Measurements from ENCODE around the gene ICAM3.
A peak's percentile ranks its signal among the peaks of the same experiment; 100 is the strongest.
"Not testable (repeated sequence)": the region's sequence is repeated elsewhere in the genome, so short reads cannot be mapped to it uniquely, and the experiment has no call there.

Gene ICAM3, protein sequence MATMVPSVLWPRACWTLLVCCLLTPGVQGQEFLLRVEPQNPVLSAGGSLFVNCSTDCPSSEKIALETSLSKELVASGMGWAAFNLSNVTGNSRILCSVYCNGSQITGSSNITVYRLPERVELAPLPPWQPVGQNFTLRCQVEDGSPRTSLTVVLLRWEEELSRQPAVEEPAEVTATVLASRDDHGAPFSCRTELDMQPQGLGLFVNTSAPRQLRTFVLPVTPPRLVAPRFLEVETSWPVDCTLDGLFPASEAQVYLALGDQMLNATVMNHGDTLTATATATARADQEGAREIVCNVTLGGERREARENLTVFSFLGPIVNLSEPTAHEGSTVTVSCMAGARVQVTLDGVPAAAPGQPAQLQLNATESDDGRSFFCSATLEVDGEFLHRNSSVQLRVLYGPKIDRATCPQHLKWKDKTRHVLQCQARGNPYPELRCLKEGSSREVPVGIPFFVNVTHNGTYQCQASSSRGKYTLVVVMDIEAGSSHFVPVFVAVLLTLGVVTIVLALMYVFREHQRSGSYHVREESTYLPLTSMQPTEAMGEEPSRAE

DNA sequence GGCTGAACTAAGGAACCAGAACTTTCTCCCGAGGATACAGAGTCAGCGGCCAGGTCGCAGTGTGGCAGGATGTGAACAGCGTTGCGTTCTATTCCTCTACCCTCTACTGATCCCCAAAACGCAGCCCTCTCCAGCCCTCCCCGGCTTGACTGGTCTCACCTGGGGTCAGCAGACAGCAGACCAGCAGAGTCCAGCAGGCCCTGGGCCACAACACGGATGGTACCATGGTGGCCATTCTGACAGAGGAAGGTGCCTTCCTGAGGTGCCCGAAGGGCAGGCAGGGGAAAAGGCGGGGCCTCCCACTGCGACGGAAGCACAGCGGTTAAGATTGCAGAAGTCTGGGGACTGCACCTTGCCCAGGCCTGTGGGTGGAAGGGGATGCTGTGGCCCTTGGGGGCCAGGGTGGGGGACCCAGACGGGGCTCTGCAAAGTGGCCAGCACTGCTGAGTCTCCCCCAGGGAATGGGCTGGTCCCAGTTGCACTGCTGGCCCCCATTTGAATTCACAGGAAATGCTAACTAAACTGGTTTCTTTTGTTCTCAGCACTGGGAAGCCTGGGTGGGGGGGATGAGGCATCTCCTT, at the start of gene ICAM3:
ICAM3 (minus strand) TSS at position 245 of the 581 bp plus-strand sequence; CDS start at position 235, 10 bp downstream.
- no peak for DNase-seq (ENCODE audit: low read depth)

DNA sequence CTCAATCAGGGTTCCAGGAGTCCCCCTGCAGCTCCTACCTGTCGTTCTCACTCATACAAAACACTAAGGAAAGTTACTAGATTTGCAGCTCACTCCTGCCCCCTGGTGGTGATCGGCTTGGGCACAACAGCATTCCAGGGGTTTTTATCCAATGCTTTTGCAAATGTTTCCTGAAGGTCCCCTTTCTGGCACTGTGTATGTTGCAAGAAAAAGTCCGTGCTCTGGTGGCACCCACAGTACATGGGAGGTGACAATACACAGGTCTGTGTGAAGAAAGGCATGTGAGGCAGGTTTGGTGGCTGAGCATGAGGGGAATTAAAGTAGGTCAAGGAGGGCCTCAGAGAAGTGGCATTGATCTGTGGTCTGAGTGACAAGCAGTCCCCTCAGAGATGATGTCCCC, 49.5 kb upstream of the ICAM3 start:
- DNase-seq (ENCODE audit: low read depth) = no peak

DNA sequence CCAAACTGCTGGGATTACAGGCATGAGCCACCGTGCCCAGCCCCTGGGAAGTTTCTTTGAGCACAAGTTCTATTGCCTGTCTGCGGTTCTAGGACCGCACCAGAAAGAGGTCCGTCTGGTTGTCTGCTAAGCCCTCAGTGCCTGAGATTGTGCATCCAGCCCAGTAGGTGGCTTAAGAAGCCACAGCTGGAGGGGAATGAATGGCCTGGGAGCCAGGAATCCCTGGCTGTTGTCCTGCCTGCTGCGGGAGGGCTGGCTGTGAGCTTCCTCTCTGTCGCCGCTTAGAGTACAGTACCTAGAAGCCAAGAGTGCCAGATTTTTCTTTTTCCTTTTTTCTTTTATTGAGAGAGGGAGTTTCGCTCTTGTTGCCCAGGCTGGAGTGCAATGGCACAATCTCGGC, 45.2 kb upstream of the ICAM3 start:
- no peak for DNase-seq (ENCODE audit: low read depth)

DNA sequence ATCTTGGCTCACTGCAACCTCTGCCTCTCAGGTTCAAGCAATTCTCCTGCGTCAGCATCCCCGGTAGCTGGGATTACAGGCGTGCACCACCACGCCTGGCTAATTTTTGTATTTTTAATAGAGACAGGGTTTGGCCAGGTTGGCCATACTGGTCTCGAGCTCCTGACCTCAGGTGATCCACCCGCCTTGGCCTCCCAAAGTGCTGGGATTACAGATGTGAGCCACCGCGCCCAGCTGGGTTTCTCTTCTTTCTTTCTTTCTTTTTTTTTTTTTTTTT, 43.7 kb upstream of the ICAM3 start:
- not testable (repeated sequence) for DNase-seq (ENCODE audit: low read depth)

- DNase-seq (ENCODE audit: low read depth) = peak; percentile 95
Measured at GRCh38 chr19:10380313-10381102, 41.1 kb upstream of the ICAM3 start, which contains the start of gene TYK2. Gene TYK2, minus strand, starts transcription at chr19:10380572. Its CDS starts 2,166 bp downstream, at chr19:10378406.

DNA sequence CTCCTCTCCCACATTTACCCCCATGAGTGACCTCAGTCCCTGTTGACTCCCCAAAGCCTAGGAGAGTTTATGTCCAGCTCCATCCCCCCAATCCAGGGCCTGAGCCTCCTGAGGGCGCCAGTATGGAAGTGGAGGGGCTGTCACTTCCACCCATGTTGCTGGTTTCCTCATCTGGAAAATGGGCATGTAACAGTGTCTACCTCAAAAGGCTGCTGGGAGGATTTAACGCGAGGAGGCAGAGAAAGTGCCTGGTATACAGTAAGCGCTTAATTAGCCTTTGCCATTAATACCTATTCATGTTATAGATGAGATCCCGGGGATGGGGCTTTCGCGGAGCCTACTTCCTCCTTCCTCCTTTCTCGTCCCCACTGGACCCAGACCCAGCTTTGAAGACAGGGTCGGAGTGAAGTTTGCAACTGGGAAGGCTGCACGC, 40.5 kb upstream of the ICAM3 start:
- no peak for DNase-seq (ENCODE audit: low read depth)

DNA sequence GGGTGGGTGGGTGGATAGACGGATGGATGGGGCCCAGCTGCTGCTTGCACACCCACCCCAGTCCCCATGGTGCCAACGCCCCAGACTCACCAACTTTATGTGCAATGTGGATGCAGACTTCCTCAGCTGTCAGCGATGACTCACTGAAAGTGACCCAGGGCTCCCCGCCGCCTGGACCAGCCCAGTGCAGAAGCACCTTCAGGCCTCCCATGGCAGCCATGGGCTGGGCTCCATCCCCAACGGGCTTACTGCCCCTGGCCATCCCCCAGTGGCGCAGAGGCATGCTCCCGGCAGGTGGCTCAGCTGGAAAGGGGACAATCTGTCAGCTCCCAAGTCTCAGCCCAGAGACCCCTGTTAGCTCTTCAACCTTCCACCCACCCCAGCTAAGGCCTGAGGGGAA, 38.7 kb upstream of the ICAM3 start:
- no peak for DNase-seq (ENCODE audit: low read depth)

- DNase-seq (ENCODE audit: low read depth) = not testable (repeated sequence)
Measured at GRCh38 chr19:10377140-10377640, 37.8 kb upstream of the ICAM3 start.

DNA sequence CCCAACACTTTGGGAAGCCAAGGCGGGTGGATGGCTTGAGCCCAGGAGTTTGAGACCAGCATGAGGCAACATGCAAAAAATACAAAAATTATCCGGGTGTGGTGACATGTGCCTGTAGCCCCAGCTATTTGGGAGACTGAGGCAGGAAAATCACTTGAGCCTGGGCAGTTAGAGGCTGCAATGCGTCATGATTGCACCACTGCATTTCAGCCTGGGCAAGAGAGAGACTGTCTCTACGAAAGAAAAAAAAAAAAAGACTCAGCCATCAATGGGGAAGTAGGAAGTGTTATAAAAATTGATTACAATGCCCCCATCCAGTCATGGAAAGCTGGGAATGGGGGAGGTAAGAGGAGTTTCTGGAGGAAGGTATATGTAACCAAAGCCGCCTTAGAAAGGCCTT, 35.5 kb upstream of the ICAM3 start:
- no peak for DNase-seq (ENCODE audit: low read depth)

- DNase-seq (ENCODE audit: low read depth) = no peak
Measured at GRCh38 chr19:10372690-10373089, 33.3 kb upstream of the ICAM3 start.

GRCh38 chr19:10368101-10368803, 28.8 kb upstream of the ICAM3 start:
- DNase-seq (ENCODE audit: low read depth) = no peak

DNA sequence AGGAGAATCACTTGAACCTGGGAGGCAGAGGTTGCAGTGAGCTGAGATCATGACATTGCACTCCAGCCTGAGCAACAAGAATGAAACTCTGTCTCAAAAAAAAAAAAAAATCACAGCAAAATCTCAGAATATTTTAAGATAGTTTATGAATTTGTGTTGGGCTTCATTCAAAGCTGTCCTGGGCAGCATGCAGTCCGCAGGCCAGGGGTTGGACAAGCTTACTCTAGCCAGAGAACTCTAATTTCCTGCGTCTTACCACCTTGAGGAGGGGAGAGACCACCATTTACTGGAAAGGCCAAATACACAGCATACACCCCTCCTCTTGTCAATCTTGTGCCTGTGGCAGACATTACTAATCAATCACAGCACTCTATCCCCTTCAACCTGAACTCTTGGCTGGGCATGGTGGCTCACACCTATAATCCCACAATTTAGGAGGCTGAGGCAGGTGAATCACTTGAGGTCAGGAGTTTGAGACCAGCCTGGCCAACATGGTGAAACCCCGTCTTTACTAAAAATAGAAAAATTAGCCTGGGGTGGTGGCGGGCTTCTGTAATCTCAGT, 27.6 kb upstream of the ICAM3 start:
- DNase-seq (ENCODE audit: low read depth) = not testable (repeated sequence)

- no peak for DNase-seq (ENCODE audit: low read depth)
Measured at GRCh38 chr19:10365518-10365917, 26.1 kb upstream of the ICAM3 start.

- DNase-seq (ENCODE audit: low read depth) = no peak
Measured at GRCh38 chr19:10364644-10365043, 25.2 kb upstream of the ICAM3 start.

DNA sequence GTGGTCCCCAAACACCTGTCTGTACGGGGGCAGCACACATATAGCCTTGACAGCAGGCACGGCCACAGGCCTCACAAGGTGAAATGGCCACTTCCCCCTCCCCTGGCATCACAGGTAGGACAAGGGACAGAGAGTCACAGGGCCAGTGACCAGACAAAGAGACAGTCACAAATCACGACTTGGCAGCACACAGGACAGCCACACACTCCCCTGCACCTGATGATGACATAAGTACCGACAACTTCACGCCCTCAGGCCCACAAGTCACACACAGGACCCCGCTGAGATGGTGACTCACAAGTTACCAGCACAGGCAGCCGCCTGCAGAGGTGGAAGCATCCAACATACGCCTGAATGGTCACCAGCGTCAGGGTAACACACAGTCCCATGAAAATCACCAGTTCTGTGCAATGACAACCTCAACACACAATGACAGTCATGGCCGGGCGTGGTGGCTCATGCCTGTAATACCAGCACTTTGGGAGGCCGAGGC, 24.4 kb upstream of the ICAM3 start:
- peak; percentile 36 for DNase-seq (ENCODE audit: low read depth)

DNA sequence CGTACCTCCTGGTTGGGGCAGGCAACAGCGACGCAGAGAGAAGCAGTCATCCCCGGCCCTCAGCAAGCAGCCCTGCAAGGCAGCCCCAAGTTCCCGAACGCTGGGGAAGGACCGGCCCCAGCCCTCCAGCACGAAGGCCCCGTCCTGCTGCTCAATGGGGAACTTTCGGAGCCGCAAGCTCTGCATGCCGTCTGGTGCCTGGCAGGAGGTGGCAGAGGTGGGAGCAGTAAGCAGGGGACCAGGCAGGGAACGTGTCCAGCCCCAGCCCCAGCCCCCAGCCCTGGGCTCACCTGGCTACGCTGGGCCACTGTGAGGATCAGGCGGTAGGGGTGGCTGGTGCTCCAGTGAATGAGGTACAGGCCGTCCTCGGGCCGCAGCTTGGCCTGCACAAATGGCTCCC, 22.8 kb upstream of the ICAM3 start:
- DNase-seq (ENCODE audit: low read depth) = no peak

DNA sequence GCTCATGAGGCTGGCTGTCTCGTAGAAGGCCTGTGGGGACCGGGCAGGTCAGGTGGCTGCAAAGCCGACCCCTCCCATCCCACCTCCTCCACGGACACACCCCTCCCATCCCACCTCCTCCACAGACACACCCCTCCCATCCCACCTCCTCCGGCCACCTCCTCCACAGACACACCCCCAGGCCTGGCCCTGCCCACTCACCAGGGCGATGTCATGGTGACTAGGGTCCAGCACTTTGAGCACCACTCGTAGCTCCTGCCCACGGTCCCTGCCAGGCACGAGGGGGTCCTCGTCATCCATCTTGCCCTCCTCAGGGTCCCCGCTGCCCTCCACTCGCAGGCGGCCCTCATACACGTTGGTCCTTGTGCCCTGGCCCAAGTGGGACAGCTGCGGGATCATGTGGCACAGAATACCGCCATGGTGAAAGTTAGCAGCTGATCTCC, 22.2 kb upstream of the ICAM3 start:
- DNase-seq (ENCODE audit: low read depth) = no peak

- DNase-seq (ENCODE audit: low read depth) = no peak
Measured at GRCh38 chr19:10356431-10356830, 17.0 kb upstream of the ICAM3 start.

GRCh38 chr19:10353793-10354391, 14.5 kb upstream of the ICAM3 start:
- no peak for DNase-seq (ENCODE audit: low read depth)

DNA sequence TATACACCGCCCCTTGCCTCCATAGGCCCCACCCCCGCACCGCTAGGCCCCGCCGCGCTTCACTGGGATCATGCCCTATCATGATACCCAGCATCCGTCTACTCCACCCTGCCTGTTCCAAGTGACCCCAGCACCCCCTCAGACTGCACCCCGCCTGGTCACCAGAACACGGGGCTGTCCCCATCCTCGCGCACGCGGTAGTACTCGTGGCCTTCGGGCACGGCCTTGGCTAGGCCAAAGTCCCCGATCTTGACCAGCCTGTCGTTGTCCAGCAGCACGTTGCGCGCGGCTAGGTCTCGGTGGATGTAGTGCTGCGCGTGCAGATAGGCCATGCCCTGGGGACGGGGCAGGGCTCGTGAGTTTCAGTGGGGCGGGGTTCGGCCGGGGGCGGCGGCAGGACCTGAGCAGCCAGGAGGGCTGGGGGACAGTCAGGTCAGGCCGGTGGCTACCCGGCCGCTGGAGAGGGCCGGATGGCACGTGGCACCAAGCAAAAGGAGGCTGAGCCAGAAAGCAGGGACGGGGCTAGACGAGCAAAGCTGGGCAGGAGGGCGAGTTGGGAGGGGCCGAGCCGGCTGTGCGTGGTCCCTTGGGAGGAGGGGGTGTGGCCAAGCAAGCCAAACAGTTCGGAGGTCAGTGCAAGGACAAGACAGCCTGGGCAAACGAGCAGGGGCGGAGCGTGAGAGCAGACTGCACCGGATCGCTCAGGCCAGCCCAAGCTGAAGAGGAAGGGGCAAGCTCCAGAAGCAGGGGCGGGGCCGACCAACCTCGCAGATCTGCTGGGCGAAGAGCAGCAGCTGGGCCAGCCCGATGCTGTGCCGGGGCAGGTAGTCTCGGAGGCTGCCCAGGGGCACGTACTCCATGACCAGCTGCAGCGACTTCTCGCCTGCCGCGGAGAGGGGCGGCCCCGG, 13.6 kb upstream of the ICAM3 start:
- no peak for DNase-seq (ENCODE audit: low read depth)

Data from non-pigmented ciliary epithelial cell (primary cell).